Sigmoid colon (tissue), 7 donors: ENCODE measurements around the gene CELF3. TPM values are rescaled to one million over a fixed set of nuclear protein-coding genes. Genes with fewer than 3 reads are reported as not detected.

Experiments
- DNase-seq: peaks from one replicate; pipeline ENCODE4 v3.0.0-alpha.2; 2019
- H3K27ac ChIP-seq, 4 donors: fragments of 200-600 bp; sonication (generic); one replicate each; pipeline ENCODE4 v1.5.1; 2016 to 2019; ENCODE audit warnings: mild to moderate bottlenecking in 1 of 4
- H3K27me3 ChIP-seq, 3 donors: fragments of 200-600 bp; sonication (generic); one replicate each; pipeline ENCODE4 v1.5.1; 2019; ENCODE audit warnings: mild to moderate bottlenecking in 1 of 3
- H3K36me3 ChIP-seq, 4 donors: fragments of 200-600 bp; sonication (generic); one replicate each; pipeline ENCODE4 v1.5.1; 2016 to 2019
- H3K4me1 ChIP-seq, 4 donors: fragments of 200-600 bp; sonication (generic); one replicate each; pipeline ENCODE4 v1.5.1; 2017 to 2019
- H3K4me3 ChIP-seq, 4 donors: fragments of 200-600 bp; sonication (generic); one replicate each; pipeline ENCODE4 v1.5.1; 2017 to 2019; ENCODE audit warnings: mild to moderate bottlenecking in 2 of 4, moderate library complexity in 1 of 4
- H3K9me3 ChIP-seq, 4 donors: fragments of 200-600 bp in 3 of 4; sonication (generic) in 3 of 4; one replicate each; pipeline versions ENCODE4 v1.5.1 to v1.6.1; 2013 to 2019
- CTCF ChIP-seq, 4 experiments: fragments of 450-650 bp in 3 of 4; fragments of 200-600 bp in 1 of 4; IDR thresholded peaks; one replicate each; pipeline ENCODE4 v1.5.1; 2016 to 2019; ENCODE audit warnings: antibody characterized with exemption in 4 of 4, mild to moderate bottlenecking in 3 of 4, moderate library complexity in 2 of 4
- EP300 ChIP-seq, 4 donors: sonication (generic); formaldehyde crosslinking; IDR thresholded peaks; one replicate each; pipeline ENCODE4 v1.6.1; 2017; ENCODE audit warnings: antibody characterized with exemption in 4 of 4
- POLR2A ChIP-seq, 2 donors: fragments of 450-650 bp; IDR thresholded peaks; one replicate each; pipeline ENCODE4 v1.6.1; 2016; ENCODE audit warnings: antibody characterized with exemption in 2 of 2, mild to moderate bottlenecking in 2 of 2, moderate library complexity in 2 of 2
- POLR2AphosphoS5 ChIP-seq, 4 donors: sonication (generic); formaldehyde crosslinking; IDR thresholded peaks; one replicate each; pipeline ENCODE4 v1.6.1; 2017; ENCODE audit warnings: antibody characterized with exemption in 4 of 4
- WGBS, 2 donors: extraction: QIAGEN DNeasy Blood & Tissue Kit; methylation state at CpG; one replicate each; pipeline ENCODE4 v1.1.7; 2013; 5-methylcytosine and 5-hydroxymethylcytosine counted together
- intact Hi-C: fragments of 100-400 bp; cut with DNase I; formaldehyde crosslinking; loops from one replicate; pipeline ENCODE4 v1.15.1; 2023
- polyA plus RNA-seq, 3 donors: library from polyadenylated mRNA; stranded (reverse); fragments of 200-250 nt; gene quantifications; one replicate each; pipeline ENCODE4 v1.2.3, GENCODE V29; 2013
- total RNA-seq, 4 donors: library from RNA; depleted of rRNA; stranded (reverse); fragments of >200 nt; gene quantifications; one replicate each; pipeline ENCODE4 v1.1.0, GENCODE V29; 2016
- donor health status: healthy with polysubstance abuse.
- donor health status: Bipolar disorder and iron deficiency.
- donor health status: healthy.

Gene CELF3
- total and polyA plus RNA-seq, 7 donors: 0.60 to 4.3 (median 1.6) TPM

- no peak overlapping the region for H3K4me3 ChIP-seq
- H3K4me1 ChIP-seq: peaks cover 0 to 8% (median 6%) of the 10 kb centered on the region in 4 donors
- TF ChIP-seq POLR2A (IDR thresholded peaks at IDR 0.05) (no peak), CTCF (IDR thresholded peaks at IDR 0.05) (no peak), POLR2AphosphoS5 (IDR thresholded peaks at IDR 0.05) (no peak), EP300 (IDR thresholded peaks at IDR 0.05) (no peak)
- 40 to 55% methylated on average over 10 of the region's 10 CpGs for WGBS, 2 donors
- intact Hi-C loops: no loop called here
- H3K36me3 ChIP-seq: no peaks in the 10 kb centered on the region
- H3K27ac ChIP-seq: no peak overlapping the region
- no peaks in the 10 kb centered on the region for H3K9me3 ChIP-seq
- DNase-seq: no peak
- H3K27me3 ChIP-seq: peaks cover 11 to 30% (median 16%) of the 10 kb centered on the region in 3 donors
Measured at GRCh38 chr1:151711951-151712350, 4.7 kb downstream of the CELF3 start.

GRCh38 chr1:151711044-151711800, 5.4 kb downstream of the CELF3 start:
- H3K27ac ChIP-seq: no peak overlapping the region
- no peak for DNase-seq
- H3K27me3 ChIP-seq: peaks cover 3 to 22% (median 9%) of the 10 kb centered on the region in 3 donors
- intact Hi-C loops: no loop called here
- H3K4me3 ChIP-seq: no peak overlapping the region
- peaks cover 0 to under 1% (median under 1%) of the 10 kb centered on the region in 4 donors for H3K4me1 ChIP-seq
- TF ChIP-seq CTCF (IDR thresholded peaks at IDR 0.05) (no peak), EP300 (IDR thresholded peaks at IDR 0.05) (no peak), POLR2A (IDR thresholded peaks at IDR 0.05) (no peak), POLR2AphosphoS5 (IDR thresholded peaks at IDR 0.05) (no peak)
- WGBS, 2 donors: 90 to 94% methylated on average over 21 of the region's 21 CpGs
- no peaks in the 10 kb centered on the region for H3K36me3 ChIP-seq
- H3K9me3 ChIP-seq: no peaks in the 10 kb centered on the region

- H3K9me3 ChIP-seq: no peaks in the 10 kb centered on the region
- no peaks in the 10 kb centered on the region for H3K4me1 ChIP-seq
- TF ChIP-seq POLR2AphosphoS5 (IDR thresholded peaks at IDR 0.05): no peak
- no peak for TF ChIP-seq POLR2A (IDR thresholded peaks at IDR 0.05)
- no peak for TF ChIP-seq CTCF (IDR thresholded peaks at IDR 0.05)
- no peak for TF ChIP-seq EP300 (IDR thresholded peaks at IDR 0.05)
- H3K27me3 ChIP-seq: peaks cover 0 to 13% (median 0%) of the 10 kb centered on the region in 3 donors
- H3K36me3 ChIP-seq: no peaks in the 10 kb centered on the region
- WGBS, 2 donors: 70 to 84% methylated on average over 15 of the region's 15 CpGs
- no peak for DNase-seq
- no peak overlapping the region for H3K4me3 ChIP-seq
- intact Hi-C loops: no loop called here
- no peak overlapping the region for H3K27ac ChIP-seq
Measured at GRCh38 chr1:151710187-151710840, 6.3 kb downstream of the CELF3 start.

GRCh38 chr1:151708891-151709290, 7.7 kb downstream of the CELF3 start:
- peaks cover 0 to 3% (median 0%) of the 10 kb centered on the region in 3 donors for H3K27me3 ChIP-seq
- TF ChIP-seq CTCF (IDR thresholded peaks at IDR 0.05): no peak
- no peak for TF ChIP-seq POLR2A (IDR thresholded peaks at IDR 0.05)
- no peak for TF ChIP-seq EP300 (IDR thresholded peaks at IDR 0.05)
- TF ChIP-seq POLR2AphosphoS5 (IDR thresholded peaks at IDR 0.05): no peak
- H3K9me3 ChIP-seq: no peaks in the 10 kb centered on the region
- no peak overlapping the region for H3K27ac ChIP-seq
- intact Hi-C loops: no loop called here
- H3K4me3 ChIP-seq: no peak overlapping the region
- H3K36me3 ChIP-seq: no peaks in the 10 kb centered on the region
- WGBS, 2 donors: 83 to 91% methylated on average over 15 of the region's 15 CpGs
- H3K4me1 ChIP-seq: no peaks in the 10 kb centered on the region
- DNase-seq: no peak
